Measurements from ENCODE around the gene FAM219A. TPM values are rescaled to one million over a fixed set of nuclear protein-coding genes. Genes with fewer than 3 reads are reported as not detected.

The FAM219A gene
- polyA plus RNA-seq, 3 donors, result 0.61 to 15.3 (median 1.2) TPM

DNA sequence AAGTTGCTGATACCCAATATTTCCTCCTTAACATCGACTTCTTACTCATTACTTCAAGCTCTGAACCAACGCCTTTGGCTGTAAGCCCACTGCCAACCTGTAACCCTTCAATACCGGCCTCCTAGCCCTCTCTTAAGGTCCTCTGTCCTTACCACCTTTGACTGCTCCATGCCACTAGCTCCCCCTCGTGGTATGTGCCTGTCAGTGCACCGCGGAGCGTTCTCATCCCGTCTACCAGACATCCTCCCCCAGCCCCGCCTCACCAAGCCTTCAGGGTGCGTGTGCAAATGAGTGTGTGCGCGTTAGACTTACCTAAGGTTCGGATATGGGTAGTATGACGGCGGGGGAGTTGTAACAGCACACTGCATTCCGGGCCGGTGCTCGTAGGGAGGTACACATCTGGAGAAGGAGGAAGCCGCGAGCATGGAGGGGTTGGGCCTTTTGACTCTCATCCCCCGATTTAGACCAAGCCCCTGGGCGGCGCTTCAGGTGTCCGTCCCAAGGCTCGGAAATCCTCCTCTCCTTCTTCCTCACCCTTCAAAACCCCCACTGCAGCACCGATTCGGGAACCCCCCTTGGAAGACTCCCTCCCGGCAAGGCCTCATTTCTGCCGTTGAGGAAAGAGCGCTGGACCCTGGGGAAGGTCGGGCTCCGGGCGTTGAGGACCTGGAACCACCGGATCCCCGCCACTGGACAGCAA lies 78.9 kb downstream of the FAM219A start:
- Histone ChIP-seq H3K9me3 (replicated peaks in 1 of 2; ENCODE audit: control insufficient read depth in 1 of 2, insufficient read depth in 1 of 2, low read length in 2 of 2) (no peaks in the 10 kb centered on the region), H3K4me1 (ENCODE audit: control insufficient read depth in 1 of 2, insufficient read depth in 2 of 2, low read length in 2 of 2) (peaks cover 35 to 45% of the 10 kb centered on the region in 2 donors), H2AFZ (ENCODE audit: insufficient read depth, low read depth, low read length, poor library complexity, severe bottlenecking) (peak overlapping the region; percentile 96), H3K4me2 (replicated peaks; ENCODE audit: extremely low read depth, low read length, poor library complexity, severe bottlenecking) (peak overlapping the region; percentile 82), H3K36me3 (replicated peaks in 1 of 2; ENCODE audit: control insufficient read depth in 1 of 2, insufficient read depth in 2 of 2, low read length in 2 of 2) (no peaks in the 10 kb centered on the region), H3K27ac (ENCODE audit: low read depth in 1 of 2, low read length in 2 of 2) (no peak overlapping the region), H4K20me1 (ENCODE audit: insufficient read depth, low read length) (no peaks in the 10 kb centered on the region), H3K9ac (ENCODE audit: insufficient read depth, low read length, poor library complexity, severe bottlenecking) (no peak overlapping the region), H3K27me3 (ENCODE audit: control insufficient read depth in 2 of 2, insufficient read depth in 2 of 2, low read length in 2 of 2) (peaks cover 0 to 28% of the 10 kb centered on the region in 2 donors), H3K4me3 (replicated peaks in 1 of 3; ENCODE audit: low read depth in 2 of 3, low read length in 3 of 3) (peak overlapping the region; percentile 24 to 74 (median 46)), H3K79me2 (ENCODE audit: insufficient read depth, low read length) (no peaks in the 10 kb centered on the region)
- WGBS (ENCODE audit: insufficient coverage), result 0% methylated on average over 26 of the region's 35 CpGs
- Mint-ChIP-seq H3K4me3 (peak overlapping the region; percentile 87 to 98), H3K36me3 (peaks cover 0 to 6% of the 10 kb centered on the region in 2 donors), H3K4me1 (peaks cover 44% of the 10 kb centered on the region), H3K27me3 (ENCODE audit: low read depth in 3 of 3) (peaks cover 37 to 56% (median 44%) of the 10 kb centered on the region in 3 donors), H3K9me3 (peaks cover 0 to 3% (median 0%) of the 10 kb centered on the region in 7 donors), H3K27ac (peak overlapping the region in 2 of 7 donors; percentile 72 to 86)
- intact Hi-C loops (cut with micrococcal nuclease), result loop anchor here (2.0 to 5.0 kb wide), 4 partner anchors 47 to 143 kb away; partner anchors contain the start of genes DNAI1 (in 2 of the 2), FAM219A (in 2 of the 2), ENHO (in 1 of the 2) and KIF24 (in 1 of the 2)
- TF ChIP-seq, protein P1, sequence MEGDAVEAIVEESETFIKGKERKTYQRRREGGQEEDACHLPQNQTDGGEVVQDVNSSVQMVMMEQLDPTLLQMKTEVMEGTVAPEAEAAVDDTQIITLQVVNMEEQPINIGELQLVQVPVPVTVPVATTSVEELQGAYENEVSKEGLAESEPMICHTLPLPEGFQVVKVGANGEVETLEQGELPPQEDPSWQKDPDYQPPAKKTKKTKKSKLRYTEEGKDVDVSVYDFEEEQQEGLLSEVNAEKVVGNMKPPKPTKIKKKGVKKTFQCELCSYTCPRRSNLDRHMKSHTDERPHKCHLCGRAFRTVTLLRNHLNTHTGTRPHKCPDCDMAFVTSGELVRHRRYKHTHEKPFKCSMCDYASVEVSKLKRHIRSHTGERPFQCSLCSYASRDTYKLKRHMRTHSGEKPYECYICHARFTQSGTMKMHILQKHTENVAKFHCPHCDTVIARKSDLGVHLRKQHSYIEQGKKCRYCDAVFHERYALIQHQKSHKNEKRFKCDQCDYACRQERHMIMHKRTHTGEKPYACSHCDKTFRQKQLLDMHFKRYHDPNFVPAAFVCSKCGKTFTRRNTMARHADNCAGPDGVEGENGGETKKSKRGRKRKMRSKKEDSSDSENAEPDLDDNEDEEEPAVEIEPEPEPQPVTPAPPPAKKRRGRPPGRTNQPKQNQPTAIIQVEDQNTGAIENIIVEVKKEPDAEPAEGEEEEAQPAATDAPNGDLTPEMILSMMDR (IDR thresholded peaks at IDR 0.05), result peak; percentile 96
- peak; percentile 70 to 78 (median 77) for DNase-seq

- peaks cover 35 to 45% of the 10 kb centered on the region in 2 donors for H3K4me1 ChIP-seq (ENCODE audit: control insufficient read depth in 1 of 2, insufficient read depth in 2 of 2, low read length in 2 of 2)
- H3K36me3 Mint-ChIP-seq, result peaks cover 0 to 6% of the 10 kb centered on the region in 2 donors
- no peak overlapping the region for H3K9ac ChIP-seq (ENCODE audit: insufficient read depth, low read length, poor library complexity, severe bottlenecking)
- H3K27me3 ChIP-seq (ENCODE audit: control insufficient read depth in 2 of 2, insufficient read depth in 2 of 2, low read length in 2 of 2), result peaks cover 0 to 28% of the 10 kb centered on the region in 2 donors
- DNase-seq, result no peak
- H3K4me3 ChIP-seq (replicated peaks in 1 of 3; ENCODE audit: low read depth in 2 of 3, low read length in 3 of 3), result no peak overlapping the region
- peaks cover 37 to 56% (median 44%) of the 10 kb centered on the region in 3 donors for H3K27me3 Mint-ChIP-seq (ENCODE audit: low read depth in 3 of 3)
- H2AFZ ChIP-seq (ENCODE audit: insufficient read depth, low read depth, low read length, poor library complexity, severe bottlenecking), result no peak overlapping the region
- H3K79me2 ChIP-seq (ENCODE audit: insufficient read depth, low read length), result no peaks in the 10 kb centered on the region
- intact Hi-C loops (cut with micrococcal nuclease), result loop anchor here (2.0 to 5.0 kb wide), 4 partner anchors 46 to 144 kb away; partner anchors contain the start of genes DNAI1 (in 1 of the 2), ENHO (in 1 of the 2), FAM219A (in 1 of the 2) and KIF24 (in 1 of the 2)
- no peaks in the 10 kb centered on the region for H4K20me1 ChIP-seq (ENCODE audit: insufficient read depth, low read length)
- 100% methylated on average over 3 of the region's 3 CpGs for WGBS (ENCODE audit: insufficient coverage)
- no peak overlapping the region for H3K4me2 ChIP-seq (replicated peaks; ENCODE audit: extremely low read depth, low read length, poor library complexity, severe bottlenecking)
- H3K27ac Mint-ChIP-seq, result peak overlapping the region in 1 of 7 donors; percentile 2
- peak overlapping the region; percentile 4 to 14 for H3K4me3 Mint-ChIP-seq
- H3K9me3 ChIP-seq (replicated peaks in 1 of 2; ENCODE audit: control insufficient read depth in 1 of 2, insufficient read depth in 1 of 2, low read length in 2 of 2), result no peaks in the 10 kb centered on the region
- TF ChIP-seq, protein P1 (IDR thresholded peaks at IDR 0.05), result no peak
- H3K4me1 Mint-ChIP-seq, result peaks cover 39% of the 10 kb centered on the region
- H3K36me3 ChIP-seq (replicated peaks in 1 of 2; ENCODE audit: control insufficient read depth in 1 of 2, insufficient read depth in 2 of 2, low read length in 2 of 2), result no peaks in the 10 kb centered on the region
- H3K27ac ChIP-seq (ENCODE audit: low read depth in 1 of 2, low read length in 2 of 2), result no peak overlapping the region
- H3K9me3 Mint-ChIP-seq, result peaks cover 0 to 3% (median 0%) of the 10 kb centered on the region in 7 donors
Measured at GRCh38 chr9:34378376-34379060, 79.9 kb downstream of the FAM219A start.

Data from CD14-positive monocyte (primary cell).